GM18499 (cell line): ENCODE measurements around the gene SLC4A1.

ENCODE experiments used
- ATAC-seq: cut with Tn5 transposase; IDR thresholded peaks from one replicate; pipeline ENCODE4 v1.9.1; 2021; ENCODE audit warnings: moderate number of reproducible peaks; ENCODE audit not compliant: insufficient read depth, unreplicated experiment

Gene SLC4A1

DNA sequence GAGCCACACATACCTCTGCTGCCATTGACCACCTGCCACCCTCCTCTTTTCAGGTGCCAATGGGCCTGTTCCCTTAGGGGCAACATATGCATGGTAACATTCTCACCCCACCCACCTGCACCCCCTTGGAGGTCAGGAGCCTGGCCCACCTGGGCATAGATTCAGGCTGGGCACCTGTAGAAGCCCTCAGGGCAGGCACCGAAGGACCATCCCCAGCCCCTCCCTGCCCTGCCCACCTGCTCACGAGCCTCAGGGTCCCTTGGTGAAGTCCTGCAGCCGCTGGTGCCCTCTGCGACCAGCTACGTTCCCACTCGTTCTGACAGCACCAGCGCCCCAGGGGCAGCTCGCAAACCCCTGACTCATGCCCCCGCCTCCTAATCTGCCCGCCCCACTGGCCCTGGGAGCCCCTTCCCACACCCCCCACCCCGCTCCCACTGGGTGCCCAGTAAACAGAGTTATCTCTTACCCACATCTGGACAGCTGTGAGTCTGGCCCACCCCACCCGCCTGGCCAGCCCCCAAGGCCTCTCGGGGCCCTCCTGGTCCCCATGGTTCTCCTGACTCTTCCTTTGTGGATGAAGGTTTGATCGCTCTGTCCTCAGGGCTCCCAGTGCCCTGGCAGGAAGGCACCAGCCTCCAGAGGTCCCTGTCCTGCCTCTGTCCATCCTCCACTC is at the start of gene SLC4A1:
Gene SLC4A1, minus strand, starts transcription at position 318 of the 673 bp plus-strand sequence. CDS start 5,269 bp downstream, outside the sequence.
- ATAC-seq, result no peak

DNA sequence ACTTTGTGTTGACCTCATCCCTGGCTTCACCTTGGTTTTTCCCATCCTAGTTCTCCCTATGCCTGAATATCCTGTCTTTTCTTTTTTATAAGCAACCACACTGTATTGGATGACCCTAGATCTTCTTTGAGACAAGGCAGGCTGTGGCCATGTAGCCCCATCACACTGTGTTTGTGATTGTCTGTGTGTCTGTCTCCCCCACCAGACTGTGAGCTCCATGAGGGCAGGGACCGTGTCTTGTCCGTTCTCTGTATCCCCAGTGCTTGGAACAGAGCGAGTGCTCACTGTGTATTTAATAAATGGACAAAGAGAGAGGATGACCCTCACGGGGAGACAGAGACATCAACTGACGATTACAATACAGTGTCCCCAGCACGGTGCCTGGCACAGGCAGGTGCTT is 49.6 kb upstream of the SLC4A1 start:
- no peak for ATAC-seq

DNA sequence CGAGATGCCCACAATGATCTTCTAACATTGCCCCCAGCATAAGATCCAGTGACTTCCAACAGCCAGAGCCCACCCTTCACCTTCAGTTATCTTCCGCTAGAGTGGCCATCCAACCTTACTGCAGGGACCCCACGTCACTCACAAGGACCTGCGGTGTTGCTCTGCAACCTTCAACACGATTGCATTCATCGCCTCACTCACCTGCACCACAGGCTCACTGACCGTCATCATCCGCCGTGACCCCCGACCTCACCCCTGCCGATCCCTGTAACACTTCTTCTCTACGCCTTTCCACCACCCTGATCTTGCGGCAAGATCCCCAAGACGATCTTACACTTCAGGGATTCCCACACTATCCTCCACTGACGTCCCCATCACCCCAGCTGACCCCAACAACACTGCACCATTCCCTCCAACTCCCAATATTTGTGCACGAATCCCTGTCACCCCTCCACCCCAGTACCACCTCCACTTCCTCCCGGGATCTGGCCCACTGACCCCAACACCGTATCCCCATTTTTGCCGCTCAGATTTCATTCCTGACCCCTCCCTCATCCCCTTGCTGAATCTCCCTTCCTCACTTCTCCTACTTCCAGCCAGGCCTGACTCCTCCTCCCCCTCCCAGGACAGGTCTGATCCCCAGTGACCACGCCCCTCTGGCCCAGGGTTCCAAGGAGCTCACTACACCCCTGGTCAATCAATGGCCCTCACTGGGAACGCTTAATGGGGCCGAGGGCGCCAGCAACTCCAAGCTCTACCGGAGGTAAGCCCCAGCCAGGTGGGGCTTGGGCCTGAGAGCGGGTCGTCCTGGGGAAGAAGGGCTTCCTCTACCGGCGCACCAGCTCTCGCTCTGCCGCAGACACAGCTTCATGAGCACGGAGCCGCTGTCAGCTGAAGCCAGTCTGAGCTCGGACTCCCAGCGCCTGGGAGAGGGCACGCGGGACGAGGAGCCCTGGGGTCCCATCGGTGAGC is 48.1 kb upstream of the SLC4A1 start:
- no peak for ATAC-seq

DNA sequence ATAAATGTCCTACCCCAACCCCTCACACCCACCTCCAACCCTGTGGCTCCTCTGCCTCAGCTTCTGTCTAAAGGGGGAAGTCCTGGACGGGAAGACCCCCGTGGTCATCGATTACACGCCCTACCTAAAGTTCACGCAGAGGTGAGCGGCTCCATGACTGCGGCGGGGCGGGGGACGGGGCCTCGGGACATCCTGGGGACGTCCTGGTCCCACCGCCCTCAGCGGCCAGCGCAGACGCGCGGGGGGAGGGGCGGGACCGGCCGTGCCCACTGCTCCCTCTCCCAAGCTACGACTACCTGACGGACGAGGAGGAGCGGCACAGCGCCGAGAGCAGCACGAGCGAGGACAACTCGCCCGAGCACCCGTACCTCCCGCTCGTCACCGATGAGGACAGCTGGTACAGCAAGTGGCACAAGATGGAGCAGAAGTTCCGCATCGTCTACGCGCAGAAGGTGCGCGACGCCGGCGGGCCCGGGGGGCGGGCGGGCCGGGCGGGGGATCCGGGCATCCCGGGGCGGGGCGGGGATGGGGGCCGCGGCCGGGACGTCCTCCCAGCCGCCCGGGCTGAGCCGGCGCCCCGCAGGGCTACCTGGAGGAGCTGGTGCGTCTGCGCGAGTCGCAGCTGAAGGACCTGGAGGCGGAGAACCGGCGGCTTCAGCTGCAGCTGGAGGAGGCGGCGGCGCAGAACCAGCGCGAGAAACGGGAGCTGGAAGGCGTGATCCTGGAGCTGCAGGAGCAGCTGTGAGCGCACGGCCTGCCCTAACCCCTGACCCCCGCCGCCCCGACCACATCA is 47.1 kb upstream of the SLC4A1 start:
- no peak for ATAC-seq

DNA sequence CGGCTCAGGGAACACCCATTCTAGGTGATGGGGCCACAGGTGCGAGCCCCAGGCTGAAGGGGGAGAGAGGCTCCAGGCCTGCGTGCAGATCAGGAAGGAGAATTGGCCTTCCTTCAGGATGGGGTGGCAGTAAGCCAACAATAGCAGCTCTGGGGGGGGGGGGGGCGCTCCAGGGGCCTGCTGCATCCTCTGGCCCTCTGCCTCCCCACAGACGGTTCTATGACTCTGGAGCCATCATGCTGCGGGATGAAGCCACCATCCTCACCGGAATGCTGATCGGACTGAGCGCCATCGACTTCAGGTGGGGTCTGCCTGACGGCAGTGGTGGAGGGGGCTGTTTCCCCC is 46.6 kb upstream of the SLC4A1 start:
- ATAC-seq, result no peak

DNA sequence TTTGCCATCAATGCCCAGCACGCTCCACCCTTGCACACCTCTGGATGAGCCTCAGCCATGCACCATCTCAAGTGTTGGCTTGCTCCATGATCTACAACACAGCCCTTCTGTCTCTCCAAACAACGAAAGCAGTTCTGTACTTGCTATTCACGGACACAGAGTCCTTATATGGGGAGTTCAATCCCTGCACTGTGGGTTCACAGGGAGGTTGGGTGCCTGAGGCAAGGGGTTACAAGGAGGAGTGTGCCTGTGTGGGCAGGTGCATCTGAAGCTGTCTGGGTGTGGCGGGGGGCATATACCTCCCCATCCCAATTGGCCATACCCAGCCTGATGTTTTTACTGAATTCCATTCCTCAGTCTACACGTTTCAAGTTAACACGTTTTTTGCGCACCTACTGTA is 46.1 kb upstream of the SLC4A1 start:
- no peak for ATAC-seq

DNA sequence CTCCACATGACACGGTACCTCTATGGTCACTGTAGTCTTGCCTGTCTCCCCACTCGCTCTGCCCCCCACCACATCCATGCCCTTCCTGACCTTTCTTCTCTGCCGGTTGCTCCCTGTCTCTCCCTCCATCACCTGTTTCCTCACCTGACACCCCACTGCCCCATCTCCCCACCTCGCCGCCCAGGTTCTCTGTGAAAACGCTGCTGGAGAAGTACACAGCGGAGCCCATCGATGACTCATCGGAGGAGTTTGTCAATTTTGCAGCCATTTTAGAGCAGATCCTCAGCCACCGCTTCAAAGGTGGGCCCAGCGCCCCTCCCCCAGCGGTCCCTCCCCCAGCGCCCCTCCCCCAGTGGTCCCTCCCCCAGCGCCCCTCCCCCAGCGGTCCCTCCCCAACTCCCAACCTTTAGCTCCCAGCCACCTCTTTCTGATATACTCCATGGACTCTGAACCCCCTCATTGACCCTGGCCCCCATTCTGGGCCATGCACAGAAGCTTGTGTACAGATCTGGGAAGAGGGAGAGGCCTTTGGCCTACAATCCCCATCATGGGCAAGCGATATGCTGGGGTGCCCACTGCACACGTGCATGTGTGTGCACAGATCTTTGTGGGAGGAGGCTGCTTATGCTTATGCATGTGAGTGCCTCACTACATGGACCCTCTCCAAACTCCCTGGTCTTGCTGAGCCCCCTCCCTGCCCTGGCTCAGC is 44.6 kb upstream of the SLC4A1 start:
- no peak for ATAC-seq

DNA sequence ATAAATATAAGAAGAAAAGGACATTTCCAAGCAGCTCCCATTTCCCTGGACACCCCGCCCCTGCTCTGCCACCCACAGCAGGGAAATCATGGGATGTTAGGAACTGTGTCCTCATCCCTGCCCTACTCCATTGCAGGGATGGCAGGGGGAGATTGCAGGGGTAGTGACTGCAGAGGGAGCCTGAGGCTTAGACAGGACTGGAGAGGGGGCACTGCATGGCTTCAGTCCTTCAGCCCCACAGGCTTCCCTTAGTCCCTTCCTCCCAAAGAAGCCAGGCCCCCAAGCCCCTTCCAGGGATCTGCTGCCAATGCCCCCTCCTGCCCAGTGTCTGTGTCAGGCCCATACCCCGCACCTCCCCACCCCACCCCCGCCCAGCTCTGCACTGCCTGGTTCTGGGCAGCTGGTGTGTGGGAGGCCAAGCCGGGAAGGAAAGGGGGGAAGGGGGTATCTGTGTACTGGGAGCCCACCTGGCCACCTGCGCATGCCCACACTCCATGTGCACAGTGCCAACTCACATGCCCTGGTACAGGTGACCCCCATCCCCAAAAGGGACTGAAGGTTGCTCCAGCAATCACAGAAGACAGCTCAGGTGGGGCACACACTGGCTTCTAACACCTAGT is 43.7 kb upstream of the SLC4A1 start:
- no peak for ATAC-seq

DNA sequence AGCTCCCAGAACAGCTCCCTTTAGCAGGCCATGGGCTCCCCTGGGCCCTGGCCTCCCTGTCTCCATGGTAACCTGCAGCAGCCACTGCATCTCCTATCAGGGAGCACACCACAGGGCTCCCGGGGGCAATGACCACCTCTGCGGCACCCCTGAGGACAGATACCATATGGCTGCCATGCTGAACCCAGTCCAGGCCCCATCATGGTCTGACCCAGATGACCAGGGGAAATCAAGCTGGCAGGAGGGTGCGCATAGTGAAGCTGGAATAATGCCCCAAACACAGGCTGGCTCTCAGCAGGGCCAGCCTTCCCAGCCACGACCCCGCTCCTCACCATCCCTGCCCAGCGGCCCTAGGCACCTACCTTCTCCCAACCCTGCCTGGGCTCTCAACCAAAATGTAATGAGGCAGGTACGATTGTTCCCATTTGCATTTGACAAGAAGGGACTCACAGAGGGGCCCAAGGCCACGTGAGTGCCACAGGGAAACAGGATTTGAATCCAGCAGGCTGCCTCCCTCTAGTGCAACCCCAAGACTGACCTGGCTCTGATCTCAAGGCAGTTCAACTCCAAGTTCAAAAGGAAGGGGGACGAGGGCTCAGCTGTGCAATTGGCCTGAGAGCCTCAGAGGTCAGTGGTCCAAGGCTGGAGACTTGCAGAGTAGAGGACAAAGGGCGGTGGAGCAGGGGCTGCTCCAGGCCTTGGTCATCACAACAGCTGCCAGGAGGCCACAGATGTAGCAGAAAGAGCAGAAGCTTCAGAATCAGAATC is 42.9 kb upstream of the SLC4A1 start:
- no peak for ATAC-seq

DNA sequence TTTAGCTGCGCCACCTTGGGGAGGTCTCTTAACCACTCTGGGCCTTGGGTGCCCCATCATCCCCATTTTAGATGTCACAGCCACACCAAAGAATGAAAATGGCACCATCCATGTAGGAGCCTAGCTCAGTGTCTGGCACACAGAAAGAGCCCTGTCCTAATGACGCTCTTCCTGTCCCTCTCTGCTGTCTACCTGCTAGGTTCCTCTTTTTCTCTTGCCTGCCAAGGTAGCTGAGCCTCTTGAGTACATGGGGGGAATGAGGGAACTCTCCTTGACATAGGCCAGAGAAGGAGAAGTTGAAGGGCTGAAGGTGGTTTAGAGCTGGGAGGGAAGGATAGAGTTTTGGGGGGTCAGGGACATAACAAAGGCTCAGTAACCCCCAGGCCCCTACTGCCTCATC is 42.3 kb upstream of the SLC4A1 start:
- ATAC-seq, result no peak

DNA sequence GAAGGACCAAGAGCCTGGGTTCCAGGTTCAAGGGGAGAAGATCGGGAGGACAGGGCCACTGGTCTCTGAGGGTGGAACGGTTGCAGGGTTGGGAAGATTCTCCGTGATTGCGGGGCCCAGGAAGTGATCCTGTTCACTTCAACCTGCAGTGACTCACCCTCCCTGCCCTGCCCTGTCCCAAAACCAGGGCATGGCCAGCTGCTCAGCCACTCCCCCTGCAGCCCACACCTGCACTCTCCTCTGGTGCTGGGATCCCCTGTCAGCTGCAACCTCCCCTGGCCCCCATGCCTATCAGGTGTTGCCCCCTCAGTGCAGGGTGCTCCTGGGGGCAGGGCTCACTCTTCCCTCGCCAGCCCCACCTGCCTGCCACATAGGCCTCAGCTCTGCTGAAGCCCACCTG is 41.5 kb upstream of the SLC4A1 start:
- no peak for ATAC-seq

DNA sequence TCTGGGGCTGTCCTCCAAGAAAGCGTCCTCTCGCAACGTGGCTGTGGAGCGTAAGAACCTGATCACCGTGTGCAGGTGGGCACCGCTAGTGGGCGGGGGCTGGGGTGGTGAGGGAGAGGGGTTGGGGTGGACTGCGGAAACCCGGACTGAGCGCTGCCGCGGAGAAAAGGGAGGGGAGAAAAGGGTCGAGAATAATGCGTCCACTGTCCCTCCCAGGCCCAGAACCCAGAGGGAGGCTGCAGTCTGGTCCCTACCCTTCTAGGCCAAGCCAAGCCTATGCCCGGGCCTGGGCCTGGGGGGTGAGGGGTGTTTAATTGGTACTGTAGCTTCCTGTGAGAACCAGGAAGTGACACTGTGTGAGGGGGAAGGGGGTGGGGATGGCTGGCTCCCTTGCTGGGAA is 40.9 kb upstream of the SLC4A1 start:
- no peak for ATAC-seq

DNA sequence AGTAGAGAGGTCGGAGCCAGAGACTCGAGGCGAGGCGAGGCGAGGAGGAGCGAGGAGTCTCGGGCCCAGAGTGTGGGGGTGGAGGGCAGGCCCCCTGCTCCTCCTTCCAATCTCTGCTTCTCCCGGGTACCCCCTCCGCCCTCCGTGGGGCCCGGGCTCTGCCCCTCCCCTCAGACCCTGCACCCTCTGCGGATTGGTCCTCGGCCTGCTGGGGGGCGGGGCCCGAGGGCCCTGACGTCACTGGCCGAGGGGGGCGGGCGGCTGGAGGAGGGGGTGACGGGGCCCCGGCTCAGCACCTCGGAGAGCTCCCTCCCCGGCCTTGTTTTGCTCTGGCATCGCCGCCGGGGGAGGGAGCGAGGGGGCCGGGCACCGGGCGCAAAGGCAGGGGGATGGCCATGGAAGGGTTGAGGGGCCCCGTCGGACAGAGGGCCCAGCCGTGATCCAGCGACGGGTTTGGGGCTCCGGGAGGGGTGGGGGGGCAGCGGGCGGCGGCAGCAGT is 40.4 kb upstream of the SLC4A1 start, which contains the start of gene RUNDC3A:
Gene RUNDC3A, plus strand, starts transcription at position 282 of the 499 bp plus-strand sequence. CDS start 232 bp downstream, outside the sequence.
- no peak for ATAC-seq

DNA sequence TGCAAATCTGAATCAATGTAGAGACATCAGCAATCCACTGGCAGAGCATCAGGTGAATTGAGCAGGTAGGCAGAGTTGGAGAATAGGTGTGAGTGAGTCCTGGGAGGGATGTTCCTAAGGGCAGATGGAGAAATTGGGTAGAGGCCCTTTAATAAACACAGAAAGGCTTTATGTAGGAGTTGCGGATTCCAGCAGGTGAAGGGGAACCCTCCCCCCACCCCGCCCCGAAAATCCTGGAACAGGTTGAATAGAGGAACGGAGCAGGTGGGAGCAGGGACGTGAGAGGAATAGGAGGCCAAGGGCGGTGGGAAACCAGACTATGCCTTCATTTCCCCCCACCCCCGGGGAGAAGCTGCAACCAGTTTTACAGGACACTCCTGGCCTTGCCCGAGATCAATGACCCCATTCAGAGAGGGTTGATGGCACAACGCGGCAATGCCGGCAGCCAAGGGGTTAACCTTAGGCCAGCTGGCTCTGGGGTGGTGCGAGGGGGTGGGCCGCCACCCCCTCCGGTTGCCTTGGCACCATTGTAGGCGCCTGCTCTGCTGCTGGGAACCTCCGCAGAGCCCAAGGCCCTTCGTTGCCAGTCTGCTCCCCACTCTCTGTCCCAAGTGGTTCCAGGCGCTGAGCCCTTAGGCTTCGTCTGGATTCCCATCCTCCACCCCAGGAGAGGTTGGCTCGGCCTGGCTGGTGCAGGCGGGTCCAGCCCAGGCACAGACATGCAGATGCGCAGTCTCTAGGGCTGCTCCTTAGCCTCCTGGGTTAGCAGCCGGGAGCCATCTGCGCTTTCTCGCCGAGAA is 39.7 kb upstream of the SLC4A1 start:
- ATAC-seq, result no peak

DNA sequence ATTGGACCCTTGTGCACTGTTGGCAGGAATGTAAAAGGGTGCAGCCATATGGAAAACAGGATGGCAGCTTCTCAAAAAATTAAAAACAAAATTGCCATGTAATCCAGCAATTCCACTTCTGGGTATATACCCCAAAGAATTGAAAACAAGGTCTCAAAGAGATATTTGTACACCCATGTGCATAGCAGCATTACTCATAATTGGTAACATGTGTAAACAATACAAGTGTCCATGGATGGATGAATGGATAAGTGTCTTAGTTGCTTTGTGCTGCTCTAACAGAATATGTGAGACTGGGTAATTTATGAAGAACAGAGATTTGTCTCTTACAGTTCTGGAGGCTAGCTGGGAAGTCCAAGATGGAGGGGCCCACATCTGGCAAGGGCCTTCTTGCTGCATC is 36.7 kb upstream of the SLC4A1 start:
- ATAC-seq, result no peak

DNA sequence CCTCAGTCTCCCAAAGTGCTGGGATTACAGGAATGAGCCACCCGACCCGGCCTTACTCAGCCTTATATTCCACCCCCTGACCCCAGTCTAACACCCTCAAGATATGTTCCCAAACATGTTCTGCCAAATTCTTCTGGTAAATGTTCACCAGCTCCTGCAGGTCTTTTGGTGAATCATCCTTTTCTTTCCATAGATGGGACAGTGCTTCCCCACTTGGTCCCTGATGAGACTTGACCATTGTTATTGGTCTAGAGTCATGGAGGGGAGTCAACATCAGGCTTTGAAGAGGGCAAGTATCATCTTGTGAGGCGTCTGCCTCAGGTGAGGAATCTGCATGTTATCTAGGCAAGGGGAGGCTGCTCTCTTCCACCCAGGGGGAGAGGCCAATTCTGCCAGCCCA is 30.0 kb upstream of the SLC4A1 start:
- no peak for ATAC-seq

DNA sequence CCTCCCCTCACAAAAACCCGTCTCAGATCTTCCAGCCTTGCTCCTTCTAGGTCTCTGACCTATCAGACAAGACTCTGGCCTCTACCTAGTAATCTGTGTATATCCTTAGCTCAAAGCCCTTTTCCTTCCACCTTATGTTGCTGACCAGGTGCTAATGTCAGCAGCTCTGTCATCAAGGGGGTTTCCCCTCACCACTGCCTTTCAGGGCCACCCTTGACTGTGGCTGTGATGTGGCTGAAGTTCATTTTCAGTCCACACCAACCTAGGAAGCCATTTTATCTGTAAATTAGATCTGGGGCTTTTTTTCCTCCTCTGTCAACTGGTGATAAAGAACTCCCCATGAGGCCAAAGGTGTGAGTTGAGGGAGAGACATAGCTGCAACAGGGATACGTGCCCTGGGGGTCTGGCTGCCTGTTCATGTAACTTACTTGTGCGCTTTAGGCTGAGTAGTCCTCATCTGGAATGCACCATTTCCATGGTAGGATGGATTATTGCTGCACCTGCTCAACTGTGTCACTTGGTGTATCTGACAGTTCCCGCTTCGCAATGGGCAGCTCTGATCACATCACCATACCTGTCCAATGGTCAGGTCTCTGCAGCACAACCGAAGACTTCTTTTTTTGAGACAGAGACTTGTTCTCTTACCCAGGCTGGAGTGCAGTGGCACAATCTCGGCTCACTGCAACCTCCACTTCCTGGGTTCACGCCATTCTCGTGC is 25.7 kb upstream of the SLC4A1 start:
- no peak for ATAC-seq
